ENCODE data around the gene ARID3B. TPM values are rescaled to one million over a fixed set of nuclear protein-coding genes. Genes with fewer than 3 reads are reported as not detected.

Gene ARID3B
- total RNA-seq, 1 experiment from 2014 or later: 19.0 TPM

DNA sequence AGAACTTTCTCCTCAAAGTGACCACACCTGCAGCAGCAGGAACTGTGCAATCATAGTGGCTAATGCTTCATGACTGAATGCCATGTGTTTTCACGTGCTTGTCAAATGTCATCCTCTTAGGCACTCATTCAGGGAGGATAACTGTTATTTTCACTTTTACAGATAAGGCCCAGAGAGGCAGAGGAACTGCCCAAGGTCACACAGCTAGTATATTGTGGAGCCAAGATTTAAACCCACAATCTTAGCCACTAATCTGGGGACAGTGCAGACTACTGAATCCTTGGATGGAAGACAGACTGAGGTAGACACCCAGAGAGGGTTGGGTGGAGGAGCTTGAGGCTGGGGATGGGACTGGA, 64.8 kb downstream of the ARID3B start:
- Histone ChIP-seq H3K27ac (ENCODE audit: low read length) (no peak overlapping the region), H3K27me3 (ENCODE audit: low read length) (no peaks in the 10 kb centered on the region), H2AFZ (ENCODE audit: low read length) (no peak overlapping the region), H3K9me2 (replicated peaks; ENCODE audit: low read length) (no peaks in the 10 kb centered on the region), H3K4me2 (ENCODE audit: low read length) (no peak overlapping the region), H3K79me2 (ENCODE audit: low read length) (no peaks in the 10 kb centered on the region), H3F3A (ENCODE audit: low read length, unreplicated experiment) (no peaks in the 10 kb centered on the region), H3K4me1 (ENCODE audit: insufficient read depth, low read length) (no peaks in the 10 kb centered on the region), H4K20me1 (ENCODE audit: low read length) (no peaks in the 10 kb centered on the region), H3K9ac (ENCODE audit: low read length) (no peak overlapping the region), H3K9me3 (ENCODE audit: low read length) (no peaks in the 10 kb centered on the region), H3K4me3 (ENCODE audit: low read length) (no peak overlapping the region), H3K36me3 (ENCODE audit: low read depth, low read length) (no peaks in the 10 kb centered on the region)
- TF ChIP-seq EZH2phosphoT487 (IDR thresholded peaks at IDR 0.05; ENCODE audit: borderline replicate concordance, low read length) (no peak), EZH2 (IDR thresholded peaks at IDR 0.05; ENCODE audit: low read length, unreplicated experiment) (no peak)
- TF ChIP-seq, protein P1, sequence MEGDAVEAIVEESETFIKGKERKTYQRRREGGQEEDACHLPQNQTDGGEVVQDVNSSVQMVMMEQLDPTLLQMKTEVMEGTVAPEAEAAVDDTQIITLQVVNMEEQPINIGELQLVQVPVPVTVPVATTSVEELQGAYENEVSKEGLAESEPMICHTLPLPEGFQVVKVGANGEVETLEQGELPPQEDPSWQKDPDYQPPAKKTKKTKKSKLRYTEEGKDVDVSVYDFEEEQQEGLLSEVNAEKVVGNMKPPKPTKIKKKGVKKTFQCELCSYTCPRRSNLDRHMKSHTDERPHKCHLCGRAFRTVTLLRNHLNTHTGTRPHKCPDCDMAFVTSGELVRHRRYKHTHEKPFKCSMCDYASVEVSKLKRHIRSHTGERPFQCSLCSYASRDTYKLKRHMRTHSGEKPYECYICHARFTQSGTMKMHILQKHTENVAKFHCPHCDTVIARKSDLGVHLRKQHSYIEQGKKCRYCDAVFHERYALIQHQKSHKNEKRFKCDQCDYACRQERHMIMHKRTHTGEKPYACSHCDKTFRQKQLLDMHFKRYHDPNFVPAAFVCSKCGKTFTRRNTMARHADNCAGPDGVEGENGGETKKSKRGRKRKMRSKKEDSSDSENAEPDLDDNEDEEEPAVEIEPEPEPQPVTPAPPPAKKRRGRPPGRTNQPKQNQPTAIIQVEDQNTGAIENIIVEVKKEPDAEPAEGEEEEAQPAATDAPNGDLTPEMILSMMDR (conservative IDR thresholded peaks at IDR 0.05; ENCODE audit: low read depth, low read length): no peak
- intact Hi-C loops (cut with micrococcal nuclease): no loop called here
- ChIA-PET CTCF (no interaction called here), POLR2A (ENCODE audit: unreplicated experiment) (no interaction called here)
- no TSS peak for BruUV-seq (replicated peaks)
- ATAC-seq (no peak), DNase-seq (no peak)

DNA sequence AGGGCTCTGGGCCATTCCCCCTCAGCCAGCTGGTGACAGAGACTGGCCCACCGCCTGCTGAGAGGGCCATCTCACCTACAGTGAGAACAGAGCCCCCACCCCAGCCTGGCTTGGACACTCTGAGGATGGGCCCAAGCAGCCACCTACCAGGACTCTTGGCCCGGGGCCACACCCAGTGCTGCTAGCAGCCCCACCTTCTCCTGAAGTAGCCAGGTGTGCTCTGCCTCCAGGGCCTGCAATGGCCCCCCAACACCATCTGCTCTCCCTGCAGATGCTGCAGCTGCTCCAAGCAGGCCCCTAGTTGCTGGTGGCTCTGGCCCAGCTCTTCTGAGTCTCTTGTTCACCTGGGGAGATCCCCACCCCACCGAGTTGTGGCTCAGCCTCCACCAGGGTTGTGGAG, 67.8 kb downstream of the ARID3B start:
- intact Hi-C loops (cut with micrococcal nuclease): no loop called here
- Histone ChIP-seq H3K9me2 (replicated peaks; ENCODE audit: low read length) (no peaks in the 10 kb centered on the region), H3K79me2 (ENCODE audit: low read length) (no peaks in the 10 kb centered on the region), H4K20me1 (ENCODE audit: low read length) (no peaks in the 10 kb centered on the region), H2AFZ (ENCODE audit: low read length) (no peak overlapping the region), H3K9ac (ENCODE audit: low read length) (no peak overlapping the region), H3K4me1 (ENCODE audit: insufficient read depth, low read length) (no peaks in the 10 kb centered on the region), H3K27ac (ENCODE audit: low read length) (no peak overlapping the region), H3K4me3 (ENCODE audit: low read length) (no peak overlapping the region), H3K36me3 (ENCODE audit: low read depth, low read length) (no peaks in the 10 kb centered on the region), H3K4me2 (ENCODE audit: low read length) (no peak overlapping the region), H3F3A (ENCODE audit: low read length, unreplicated experiment) (no peaks in the 10 kb centered on the region), H3K27me3 (ENCODE audit: low read length) (no peaks in the 10 kb centered on the region), H3K9me3 (ENCODE audit: low read length) (no peaks in the 10 kb centered on the region)
- ATAC-seq (no peak), DNase-seq (no peak)
- ChIA-PET CTCF (interaction anchor here (0.5 kb wide), 1 partner anchor 69 kb away, joined by 5 read pairs; no protein-coding TSS in a partner anchor), POLR2A (ENCODE audit: unreplicated experiment) (no interaction called here)
- BruUV-seq (replicated peaks): no TSS peak
- TF ChIP-seq EZH2 (IDR thresholded peaks at IDR 0.05; ENCODE audit: low read length, unreplicated experiment) (no peak), EZH2phosphoT487 (IDR thresholded peaks at IDR 0.05; ENCODE audit: borderline replicate concordance, low read length) (no peak)
- TF ChIP-seq, protein P1 (conservative IDR thresholded peaks at IDR 0.05; ENCODE audit: low read depth, low read length): no peak

DNA sequence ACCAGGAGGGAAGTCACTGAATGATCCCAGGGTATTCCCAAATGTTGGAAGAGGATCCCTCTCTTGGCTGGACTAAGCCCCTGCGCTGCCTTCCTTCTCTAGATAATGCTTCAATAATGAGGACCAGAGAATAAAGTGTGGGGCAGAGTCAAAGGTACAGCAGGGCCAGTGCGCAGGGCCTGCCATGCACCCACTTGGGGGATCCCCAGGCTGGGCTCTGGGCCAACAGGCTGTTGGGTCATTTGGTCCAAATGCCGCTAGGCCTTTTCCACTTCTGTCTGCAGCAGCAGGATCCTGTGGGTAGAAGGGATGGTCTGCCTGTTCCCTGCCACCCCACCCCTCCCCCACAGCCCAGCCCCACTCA, 68.9 kb downstream of the ARID3B start:
- peaks cover 1% of the 10 kb centered on the region for H3K79me2 ChIP-seq (ENCODE audit: low read length)
- DNase-seq (no peak), ATAC-seq (no peak)
- no peaks in the 10 kb centered on the region for H3K36me3 ChIP-seq (ENCODE audit: low read depth, low read length)
- no TSS peak for BruUV-seq (replicated peaks)
- no peak overlapping the region for H2AFZ ChIP-seq (ENCODE audit: low read length)
- no peak overlapping the region for H3K4me3 ChIP-seq (ENCODE audit: low read length)
- intact Hi-C loops (cut with micrococcal nuclease): no loop called here
- H3K9ac ChIP-seq (ENCODE audit: low read length): no peak overlapping the region
- ChIA-PET POLR2A (ENCODE audit: unreplicated experiment) (no interaction called here), CTCF (no interaction called here)
- H4K20me1 ChIP-seq (ENCODE audit: low read length): no peaks in the 10 kb centered on the region
- no peak overlapping the region for H3K4me2 ChIP-seq (ENCODE audit: low read length)
- no peak for TF ChIP-seq EZH2phosphoT487 (IDR thresholded peaks at IDR 0.05; ENCODE audit: borderline replicate concordance, low read length)
- TF ChIP-seq, protein P1 (conservative IDR thresholded peaks at IDR 0.05; ENCODE audit: low read depth, low read length): no peak
- no peak for TF ChIP-seq EZH2 (IDR thresholded peaks at IDR 0.05; ENCODE audit: low read length, unreplicated experiment)
- no peaks in the 10 kb centered on the region for H3K4me1 ChIP-seq (ENCODE audit: insufficient read depth, low read length)
- no peaks in the 10 kb centered on the region for H3K27me3 ChIP-seq (ENCODE audit: low read length)
- H3K9me2 ChIP-seq (replicated peaks; ENCODE audit: low read length): no peaks in the 10 kb centered on the region
- no peak overlapping the region for H3K27ac ChIP-seq (ENCODE audit: low read length)
- no peaks in the 10 kb centered on the region for H3F3A ChIP-seq (ENCODE audit: low read length, unreplicated experiment)
- no peaks in the 10 kb centered on the region for H3K9me3 ChIP-seq (ENCODE audit: low read length)
